ENCODE results near the gene RIMBP2.

RIMBP2 gene, protein sequence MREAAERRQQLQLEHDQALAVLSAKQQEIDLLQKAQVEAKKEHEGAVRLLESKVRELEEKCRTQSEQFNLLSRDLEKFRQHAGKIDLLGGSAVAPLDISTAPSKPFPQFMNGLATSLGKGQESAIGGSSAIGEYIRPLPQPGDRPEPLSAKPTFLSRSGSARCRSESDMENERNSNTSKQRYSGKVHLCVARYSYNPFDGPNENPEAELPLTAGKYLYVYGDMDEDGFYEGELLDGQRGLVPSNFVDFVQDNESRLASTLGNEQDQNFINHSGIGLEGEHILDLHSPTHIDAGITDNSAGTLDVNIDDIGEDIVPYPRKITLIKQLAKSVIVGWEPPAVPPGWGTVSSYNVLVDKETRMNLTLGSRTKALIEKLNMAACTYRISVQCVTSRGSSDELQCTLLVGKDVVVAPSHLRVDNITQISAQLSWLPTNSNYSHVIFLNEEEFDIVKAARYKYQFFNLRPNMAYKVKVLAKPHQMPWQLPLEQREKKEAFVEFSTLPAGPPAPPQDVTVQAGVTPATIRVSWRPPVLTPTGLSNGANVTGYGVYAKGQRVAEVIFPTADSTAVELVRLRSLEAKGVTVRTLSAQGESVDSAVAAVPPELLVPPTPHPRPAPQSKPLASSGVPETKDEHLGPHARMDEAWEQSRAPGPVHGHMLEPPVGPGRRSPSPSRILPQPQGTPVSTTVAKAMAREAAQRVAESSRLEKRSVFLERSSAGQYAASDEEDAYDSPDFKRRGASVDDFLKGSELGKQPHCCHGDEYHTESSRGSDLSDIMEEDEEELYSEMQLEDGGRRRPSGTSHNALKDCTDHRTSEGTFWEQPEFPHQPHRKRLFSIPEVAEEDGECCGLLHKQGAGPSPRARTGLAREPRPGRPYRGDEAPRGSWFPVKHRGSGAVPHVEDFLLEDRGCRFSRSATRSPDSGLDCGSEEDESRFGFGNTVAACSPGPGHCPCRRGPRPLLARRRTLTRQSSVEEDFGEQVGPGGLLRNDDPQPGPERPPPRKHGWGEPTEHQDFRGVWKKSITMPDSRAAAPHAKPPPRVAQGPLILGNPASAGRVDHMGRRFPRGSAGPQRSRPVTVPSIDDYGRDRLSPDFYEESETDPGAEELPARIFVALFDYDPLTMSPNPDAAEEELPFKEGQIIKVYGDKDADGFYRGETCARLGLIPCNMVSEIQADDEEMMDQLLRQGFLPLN (N-terminal part only)

DNA sequence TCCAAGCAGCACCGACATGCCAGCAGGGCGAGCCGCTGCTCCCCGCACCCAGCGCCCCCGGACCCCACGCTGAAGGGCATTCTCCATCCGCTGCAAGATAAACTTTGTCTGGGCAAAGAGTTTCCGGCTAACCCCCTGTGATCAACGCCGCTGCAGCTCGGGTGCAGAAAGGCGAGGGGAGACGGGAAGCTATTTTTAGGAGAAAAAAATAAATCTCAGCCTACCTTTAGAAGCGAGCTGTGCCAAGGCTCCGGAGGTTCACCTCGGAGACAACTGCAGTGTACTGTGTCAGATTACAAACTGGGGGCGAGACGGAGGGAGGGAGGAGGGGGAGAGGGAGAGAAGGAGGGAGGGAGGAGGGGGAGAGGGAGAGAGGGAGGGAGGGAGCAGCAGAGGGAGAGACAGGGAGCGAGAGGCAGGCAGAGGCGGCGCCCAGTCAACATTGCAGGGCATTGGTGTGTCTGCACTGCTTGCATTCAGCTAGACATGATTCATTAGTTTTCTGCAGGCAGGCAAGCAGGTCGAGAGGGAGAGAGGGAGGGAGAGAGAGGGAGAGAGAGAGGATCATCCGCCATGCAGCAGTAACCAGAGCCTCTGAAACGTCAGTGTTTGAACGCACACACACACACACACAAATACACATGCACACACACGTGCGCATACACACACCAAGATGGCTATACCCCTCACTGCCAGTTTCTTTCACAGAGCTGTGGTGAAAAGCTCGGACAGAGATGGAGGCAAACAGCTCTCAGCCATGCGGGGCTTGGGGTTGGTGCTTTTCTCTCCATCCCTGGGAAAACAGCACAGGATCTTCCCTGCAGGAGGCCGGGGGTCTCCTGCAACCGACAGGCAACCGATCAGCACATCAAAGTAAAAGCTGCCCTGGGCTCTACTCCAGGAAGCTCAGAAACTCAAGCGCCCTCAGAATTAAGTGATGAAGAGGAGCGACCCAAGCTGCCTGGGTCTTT is at the start of gene RIMBP2:
TSS of gene RIMBP2 (minus strand) at position 302 of the 971 bp plus-strand sequence. CDS start 237,286 bp downstream, outside the sequence.
- no peaks in the 10 kb centered on the region for H3K27me3 ChIP-seq (ENCODE audit: insufficient read depth, low read length)
- H3K79me2 ChIP-seq (ENCODE audit: insufficient read depth, low read length), result no peaks in the 10 kb centered on the region
- H3K36me3 ChIP-seq (ENCODE audit: insufficient read depth, low read length), result no peaks in the 10 kb centered on the region
- no peaks in the 10 kb centered on the region for H3F3A ChIP-seq (ENCODE audit: insufficient read depth, low read length)
- H3K4me1 ChIP-seq (ENCODE audit: insufficient read depth, low read length, severe bottlenecking), result no peaks in the 10 kb centered on the region
- H3K9ac ChIP-seq (ENCODE audit: low read length), result no peak within 1 kb of the TSS
- no peaks in the 10 kb centered on the region for H4K20me1 ChIP-seq (ENCODE audit: insufficient read depth, low read length)
- H3K27ac ChIP-seq (ENCODE audit: low read depth, low read length, poor library complexity, severe bottlenecking), result no peak within 1 kb of the TSS
- no peak within 1 kb of the TSS for H3K4me3 ChIP-seq (ENCODE audit: low read depth, low read length, poor library complexity, severe bottlenecking)
- no peak within 1 kb of the TSS for H3K4me2 ChIP-seq (ENCODE audit: low read length)
- H3K9me2 ChIP-seq (ENCODE audit: low read depth, low read length), result no peaks in the 10 kb centered on the region
- no peak within 1 kb of the TSS for H2AFZ ChIP-seq (ENCODE audit: low read length)
- no peak for TF ChIP-seq EZH2 (IDR thresholded peaks at IDR 0.05; ENCODE audit: borderline replicate concordance, low read length)
- TF ChIP-seq, protein P1, sequence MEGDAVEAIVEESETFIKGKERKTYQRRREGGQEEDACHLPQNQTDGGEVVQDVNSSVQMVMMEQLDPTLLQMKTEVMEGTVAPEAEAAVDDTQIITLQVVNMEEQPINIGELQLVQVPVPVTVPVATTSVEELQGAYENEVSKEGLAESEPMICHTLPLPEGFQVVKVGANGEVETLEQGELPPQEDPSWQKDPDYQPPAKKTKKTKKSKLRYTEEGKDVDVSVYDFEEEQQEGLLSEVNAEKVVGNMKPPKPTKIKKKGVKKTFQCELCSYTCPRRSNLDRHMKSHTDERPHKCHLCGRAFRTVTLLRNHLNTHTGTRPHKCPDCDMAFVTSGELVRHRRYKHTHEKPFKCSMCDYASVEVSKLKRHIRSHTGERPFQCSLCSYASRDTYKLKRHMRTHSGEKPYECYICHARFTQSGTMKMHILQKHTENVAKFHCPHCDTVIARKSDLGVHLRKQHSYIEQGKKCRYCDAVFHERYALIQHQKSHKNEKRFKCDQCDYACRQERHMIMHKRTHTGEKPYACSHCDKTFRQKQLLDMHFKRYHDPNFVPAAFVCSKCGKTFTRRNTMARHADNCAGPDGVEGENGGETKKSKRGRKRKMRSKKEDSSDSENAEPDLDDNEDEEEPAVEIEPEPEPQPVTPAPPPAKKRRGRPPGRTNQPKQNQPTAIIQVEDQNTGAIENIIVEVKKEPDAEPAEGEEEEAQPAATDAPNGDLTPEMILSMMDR (IDR thresholded peaks at IDR 0.05; ENCODE audit: low read length), result no peak
- no peaks in the 10 kb centered on the region for H3K9me3 ChIP-seq (ENCODE audit: low read length)

DNA sequence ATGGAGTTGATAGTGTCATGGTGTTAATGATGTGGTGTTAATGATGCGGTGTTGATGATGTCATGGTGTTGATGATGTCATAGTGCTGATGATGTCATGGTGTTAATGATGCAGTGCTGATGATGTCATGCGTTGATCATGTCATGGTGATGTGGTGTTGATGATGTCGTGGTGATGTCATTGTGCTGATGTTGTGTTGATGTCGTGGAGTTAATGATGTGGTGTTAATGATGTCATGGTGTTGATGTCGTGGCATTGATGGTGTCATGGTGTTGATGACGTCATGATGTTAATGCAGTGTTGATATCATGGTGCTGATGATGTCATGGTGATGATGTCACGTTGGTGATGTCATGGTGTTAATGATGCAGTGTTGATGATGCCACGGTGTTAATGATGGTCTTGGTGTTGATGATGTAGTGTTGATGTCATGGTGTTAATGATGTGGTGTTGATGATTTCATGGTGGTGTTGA is 49.1 kb upstream of the RIMBP2 start:
- no peak overlapping the region for H3K4me2 ChIP-seq (ENCODE audit: low read length)
- no peak overlapping the region for H3K9ac ChIP-seq (ENCODE audit: low read length)
- no peaks in the 10 kb centered on the region for H3F3A ChIP-seq (ENCODE audit: insufficient read depth, low read length)
- no peaks in the 10 kb centered on the region for H3K36me3 ChIP-seq (ENCODE audit: insufficient read depth, low read length)
- H3K4me3 ChIP-seq (ENCODE audit: low read depth, low read length, poor library complexity, severe bottlenecking), result no peak overlapping the region
- H3K9me2 ChIP-seq (ENCODE audit: low read depth, low read length), result no peaks in the 10 kb centered on the region
- H3K79me2 ChIP-seq (ENCODE audit: insufficient read depth, low read length), result no peaks in the 10 kb centered on the region
- H3K4me1 ChIP-seq (ENCODE audit: insufficient read depth, low read length, severe bottlenecking), result peaks cover 4% of the 10 kb centered on the region
- no peak overlapping the region for H3K27ac ChIP-seq (ENCODE audit: low read depth, low read length, poor library complexity, severe bottlenecking)
- TF ChIP-seq, protein P1 (IDR thresholded peaks at IDR 0.05; ENCODE audit: low read length), result no peak
- TF ChIP-seq EZH2 (IDR thresholded peaks at IDR 0.05; ENCODE audit: borderline replicate concordance, low read length), result no peak
- no peak overlapping the region for H2AFZ ChIP-seq (ENCODE audit: low read length)
- no peaks in the 10 kb centered on the region for H4K20me1 ChIP-seq (ENCODE audit: insufficient read depth, low read length)
- H3K9me3 ChIP-seq (ENCODE audit: low read length), result no peaks in the 10 kb centered on the region
- H3K27me3 ChIP-seq (ENCODE audit: insufficient read depth, low read length), result no peaks in the 10 kb centered on the region
